HL-60 (cell line): ENCODE data around the gene KRR1.

ENCODE experiments used
- DNase-seq, 2 experiments: peaks; one replicate each; pipeline ENCODE4 v3.0.0-alpha.2; 2010 to 2020; ENCODE audit warnings: low read depth in 1 of 2, low spot score in 1 of 2
- H3K27ac ChIP-seq: fragments of 250-450 bp; sonication (Bioruptor Pico); replicated peaks from 2 replicates; pipeline ENCODE4 v1.5.1; 2020; ENCODE audit warnings: mild to moderate bottlenecking, moderate library complexity
- H3K27me3 ChIP-seq: fragments of 250-450 bp; sonication (Bioruptor Pico); 2 replicates; pipeline ENCODE4 v1.5.1; 2021; ENCODE audit warnings: mild to moderate bottlenecking, moderate library complexity; ENCODE audit not compliant: insufficient read depth, poor library complexity, severe bottlenecking
- H3K4me3 ChIP-seq: replicated peaks from 2 replicates; pipeline ENCODE4 v1.5.1; 2011; ENCODE audit warnings: mild to moderate bottlenecking, control low read depth, low read length; ENCODE audit not compliant: insufficient read depth
- CTCF ChIP-seq: IDR thresholded peaks from one replicate; pipeline ENCODE4 v1.5.1; 2011; ENCODE audit warnings: low read length, control low read depth, inconsistent platforms; ENCODE audit not compliant: insufficient read depth
- GABPA ChIP-seq: IDR thresholded peaks from 2 replicates; pipeline ENCODE4 v1.6.1; 2012; ENCODE audit warnings: low read depth
- POLR2AphosphoS5 ChIP-seq: IDR thresholded peaks from 2 replicates; pipeline ENCODE4 v1.6.1; 2012; ENCODE audit warnings: low read depth
- REST ChIP-seq: IDR thresholded peaks from 2 replicates; pipeline ENCODE4 v1.6.1; 2012; ENCODE audit warnings: low read depth; ENCODE audit not compliant: insufficient replicate concordance
- SPI1 ChIP-seq: IDR thresholded peaks from 2 replicates; pipeline ENCODE4 v1.6.1; 2012; ENCODE audit warnings: low read depth, mild to moderate bottlenecking, borderline replicate concordance

Gene KRR1

GRCh38 chr12:75479963-75480461, 31.4 kb downstream of the KRR1 start:
- H3K27me3 ChIP-seq, result no peaks in the 10 kb centered on the region
- no peak overlapping the region for H3K4me3 ChIP-seq
- no peak for TF ChIP-seq CTCF
- no peak for TF ChIP-seq POLR2AphosphoS5
- no peak for DNase-seq
- peak overlapping the region; percentile 96 for H3K27ac ChIP-seq

- no peaks in the 10 kb centered on the region for H3K27me3 ChIP-seq
- H3K4me3 ChIP-seq, result no peak overlapping the region
- peak overlapping the region; percentile 60 for H3K27ac ChIP-seq
- peak in 1 of 2 experiments; percentile 89 for DNase-seq
- TF ChIP-seq CTCF (no peak), SPI1 (peak; percentile 90)
Observed at GRCh38 chr12:75478116-75478794, 33.2 kb downstream of the KRR1 start.

- no peak overlapping the region for H3K4me3 ChIP-seq
- no peak overlapping the region for H3K27ac ChIP-seq
- TF ChIP-seq CTCF, result no peak
- TF ChIP-seq SPI1, result no peak
- no peak for TF ChIP-seq POLR2AphosphoS5
- TF ChIP-seq REST, result no peak
- TF ChIP-seq GABPA, result no peak
- DNase-seq, result no peak
- no peaks in the 10 kb centered on the region for H3K27me3 ChIP-seq
Observed at GRCh38 chr12:75477137-75477536, 34.3 kb downstream of the KRR1 start.

GRCh38 chr12:75476071-75476470, 35.3 kb downstream of the KRR1 start:
- TF ChIP-seq GABPA, result no peak
- TF ChIP-seq REST, result no peak
- no peak for TF ChIP-seq CTCF
- TF ChIP-seq SPI1, result no peak
- no peak for TF ChIP-seq POLR2AphosphoS5
- Histone ChIP-seq H3K4me3 (no peak overlapping the region), H3K27me3 (no peaks in the 10 kb centered on the region), H3K27ac (no peak overlapping the region)
- no peak for DNase-seq
